Esophagus squamous epithelium (tissue), 4 donors: ENCODE results near the gene CPNE6.

Experiments
- CTCF ChIP-seq, 6 experiments: fragments of 450-650 bp in 4 of 6; fragments of 200-600 bp in 2 of 6; sonication (generic) in 2 of 6; IDR thresholded peaks; one replicate each; pipeline ENCODE4 v1.5.1; 2016 to 2019; ENCODE audit warnings: antibody characterized with exemption in 6 of 6, mild to moderate bottlenecking in 4 of 6, moderate library complexity in 4 of 6
- POLR2A ChIP-seq, 4 donors: fragments of 450-650 bp; IDR thresholded peaks; one replicate each; pipeline ENCODE4 v1.6.1; 2017; ENCODE audit warnings: antibody characterized with exemption in 4 of 4, mild to moderate bottlenecking in 4 of 4, moderate library complexity in 3 of 4

GRCh38 chr14:24096545-24097181 is 25.3 kb downstream of the CPNE6 start:
- TF ChIP-seq CTCF (IDR thresholded peaks at IDR 0.05) (no peak), POLR2A (IDR thresholded peaks at IDR 0.05) (no peak)
